H1 (cell line): Measurements from ENCODE around the gene KCNQ1. TPM values are rescaled to one million over a fixed set of nuclear protein-coding genes. Genes with fewer than 3 reads are reported as not detected.

Experiments used
- CTCF ChIA-PET: fragments of 300-600 bp; sonication (Branson Sonifier 250); formaldehyde crosslinking; loops from one replicate; lab custom pipeline; 2021; ENCODE audit not compliant: partially characterized antibody; lab: Charles Lee
- POLR2A ChIA-PET: fragments of 300-600 bp; sonication (Branson Sonifier 250); formaldehyde crosslinking; loops from one replicate; lab custom pipeline; 2021; ENCODE audit warnings: inconsistent platforms; ENCODE audit not compliant: partially characterized antibody; lab: Charles Lee
- DNase-seq, 2 experiments: peaks; one replicate each; pipeline versions ENCODE4 v3.0.0 to v3.0.0-alpha.2; 2010 to 2022; ENCODE audit warnings: low spot score in 2 of 2, low read depth in 1 of 2, mixed read lengths in 1 of 2
- FAIRE-seq: peaks from 2 replicates; lab custom pipeline; 2011; peaks lifted over from hg19 to GRCh38; lab: Jason Lieb, UNC
- H2AFZ ChIP-seq: 2 replicates; pipeline ENCODE4 v1.8.1; 2012; ENCODE audit warnings: low read length, inconsistent platforms
- H2AK5ac ChIP-seq: 2 replicates; pipeline ENCODE4 v1.6.1; 2013; ENCODE audit warnings: low read depth, low read length
- H2BK120ac ChIP-seq: replicated peaks from 2 replicates; pipeline ENCODE3; 2013; ENCODE audit warnings: low read depth, low read length, inconsistent platforms
- H2BK12ac ChIP-seq: 2 replicates; pipeline ENCODE4 v1.6.1; 2013; ENCODE audit warnings: low read depth, low read length
- H2BK15ac ChIP-seq: 2 replicates; pipeline ENCODE4 v1.6.1; 2013; ENCODE audit warnings: low read length
- H2BK20ac ChIP-seq: 2 replicates; pipeline ENCODE4 v1.6.1; 2013; ENCODE audit warnings: low read length
- H2BK5ac ChIP-seq: 2 replicates; pipeline ENCODE4 v1.6.1; 2013; ENCODE audit warnings: low read depth, low read length
- H3K14ac ChIP-seq: 2 replicates; pipeline ENCODE4 v1.6.1; 2013; ENCODE audit warnings: inconsistent platforms; ENCODE audit not compliant: insufficient read length
- H3K18ac ChIP-seq: 2 replicates; pipeline ENCODE4 v1.6.1; 2013; ENCODE audit warnings: low read length; ENCODE audit errors: extremely low read depth
- H3K23ac ChIP-seq: 2 replicates; pipeline ENCODE4 v1.6.1; 2013; ENCODE audit warnings: inconsistent platforms; ENCODE audit not compliant: insufficient read length
- H3K23me2 ChIP-seq: 2 replicates; pipeline ENCODE4 v1.6.1; 2013; ENCODE audit warnings: low read depth, low read length
- H3K27ac ChIP-seq: 2 replicates; pipeline ENCODE4 v1.6.1; 2011; ENCODE audit warnings: low read depth, low read length, inconsistent platforms
- H3K27me3 ChIP-seq, 4 experiments: replicated peaks in 1 of 4; 1 replicate in 1 of 4; 2 replicates in 3 of 4; pipeline versions ENCODE4 v1.6.1 to v1.8.1; 2011 to 2013; ENCODE audit warnings: low read length in 3 of 4, mild to moderate bottlenecking in 3 of 4, inconsistent platforms in 2 of 4, mixed read lengths in 2 of 4, moderate library complexity in 1 of 4; ENCODE audit not compliant: control insufficient read depth in 3 of 4, insufficient read depth in 3 of 4; ENCODE audit errors: extremely low read depth in 1 of 4
- H3K36me3 ChIP-seq, 4 experiments: 2 replicates each; pipeline versions ENCODE4 v1.6.1 to v1.8.1; 2011 to 2013; ENCODE audit warnings: mild to moderate bottlenecking in 4 of 4, low read length in 3 of 4, moderate library complexity in 2 of 4, control low read depth in 1 of 4, inconsistent platforms in 1 of 4; ENCODE audit not compliant: insufficient read depth in 4 of 4, control insufficient read depth in 2 of 4
- H3K4ac ChIP-seq: replicated peaks from 2 replicates; pipeline ENCODE3; 2013; ENCODE audit warnings: low read length, low read depth, mixed read lengths, inconsistent platforms; ENCODE audit not compliant: insufficient read length
- H3K4me1 ChIP-seq, 4 experiments: replicated peaks in 1 of 4; 1 replicate in 1 of 4; 2 replicates in 3 of 4; pipeline versions ENCODE4 v1.6.1 to v1.8.1; 2011 to 2013; ENCODE audit warnings: low read length in 3 of 4, inconsistent platforms in 2 of 4, mixed read lengths in 1 of 4; ENCODE audit not compliant: insufficient read depth in 4 of 4, control insufficient read depth in 3 of 4
- H3K4me2 ChIP-seq, 2 experiments: 2 replicates each; pipeline versions ENCODE4 v1.6.1 to v1.8.1; 2011 to 2013; ENCODE audit warnings: low read depth in 2 of 2, low read length in 2 of 2, control low read depth in 1 of 2, inconsistent platforms in 1 of 2, mild to moderate bottlenecking in 1 of 2; ENCODE audit not compliant: insufficient read depth in 1 of 2
- H3K4me3 ChIP-seq, 4 experiments: fragments of 200-600, 300-600 bp in 1 of 4; sonication (generic), shearing (Covaris generic), sonication (Bioruptor Twin) in 1 of 4; 2 replicates each; pipeline versions ENCODE4 v1.5.1 to v1.8.1; 2011 to 2016; ENCODE audit warnings: low read length in 4 of 4, low read depth in 3 of 4, control low read depth in 2 of 4, inconsistent platforms in 2 of 4, mild to moderate bottlenecking in 2 of 4, mixed read lengths in 1 of 4, moderate library complexity in 1 of 4; ENCODE audit not compliant: insufficient read depth in 2 of 4; ENCODE audit errors: extremely low read depth in 1 of 4
- H3K56ac ChIP-seq: replicated peaks from 2 replicates; pipeline ENCODE3; 2013; ENCODE audit warnings: low read depth, mild to moderate bottlenecking, mixed read lengths, low read length, inconsistent platforms; ENCODE audit not compliant: insufficient read length
- H3K79me1 ChIP-seq: 2 replicates; pipeline ENCODE4 v1.6.1; 2013; ENCODE audit warnings: low read depth, low read length, control low read depth
- H3K79me2 ChIP-seq, 2 experiments: 2 replicates each; pipeline versions ENCODE4 v1.6.1 to v1.8.1; 2012 to 2013; ENCODE audit warnings: low read length in 2 of 2, mild to moderate bottlenecking in 2 of 2, inconsistent platforms in 1 of 2; ENCODE audit not compliant: insufficient read depth in 2 of 2, control insufficient read depth in 1 of 2
- H3K9ac ChIP-seq, 4 experiments: replicated peaks in 1 of 4; 1 replicate in 1 of 4; 2 replicates in 3 of 4; pipeline versions ENCODE4 v1.6.1 to v1.8.1; 2011 to 2013; ENCODE audit warnings: low read depth in 3 of 4, low read length in 3 of 4, control low read depth in 2 of 4, mild to moderate bottlenecking in 2 of 4, moderate library complexity in 2 of 4, inconsistent platforms in 1 of 4; ENCODE audit errors: extremely low read depth in 1 of 4
- H3K9me3 ChIP-seq, 2 experiments: 2 replicates each; pipeline versions ENCODE4 v1.6.1 to v1.8.1; 2012 to 2013; ENCODE audit warnings: mild to moderate bottlenecking in 2 of 2, moderate library complexity in 2 of 2, control low read depth in 1 of 2, inconsistent platforms in 1 of 2, low read depth in 1 of 2, low read length in 1 of 2, mixed read lengths in 1 of 2; ENCODE audit not compliant: insufficient read depth in 2 of 2
- H4K20me1 ChIP-seq, 2 experiments: replicated peaks in 1 of 2; 2 replicates each; pipeline versions ENCODE3 to v1.8.1; 2011 to 2013; ENCODE audit warnings: inconsistent platforms in 2 of 2, low read length in 2 of 2, mild to moderate bottlenecking in 1 of 2; ENCODE audit not compliant: insufficient read depth in 2 of 2, control insufficient read depth in 1 of 2
- H4K5ac ChIP-seq: 2 replicates; pipeline ENCODE4 v1.6.1; 2013; ENCODE audit warnings: low read length, low read depth, mixed read lengths, inconsistent platforms; ENCODE audit not compliant: insufficient read length
- H4K8ac ChIP-seq: 2 replicates; pipeline ENCODE4 v1.8.0; 2013; ENCODE audit warnings: mild to moderate bottlenecking, moderate library complexity, low read length, inconsistent platforms; ENCODE audit not compliant: insufficient read depth; ENCODE audit errors: extremely low read depth
- H4K91ac ChIP-seq: replicated peaks from 2 replicates; pipeline ENCODE3; 2013; ENCODE audit warnings: low read length, mixed read lengths, inconsistent platforms; ENCODE audit not compliant: insufficient read length
- ATF3 ChIP-seq: IDR thresholded peaks from 2 replicates; pipeline ENCODE4 v1.6.1; 2011; ENCODE audit warnings: low read depth, mild to moderate bottlenecking, low read length; ENCODE audit not compliant: insufficient read depth
- CHD2 ChIP-seq: IDR thresholded peaks from 2 replicates; pipeline ENCODE4 v1.6.1; 2012; ENCODE audit warnings: low read length, improper control_type of control experiment
- CREB1 ChIP-seq: IDR thresholded peaks from 2 replicates; pipeline ENCODE4 v1.6.1; 2012; ENCODE audit warnings: inconsistent platforms
- GABPA ChIP-seq: IDR thresholded peaks from 2 replicates; pipeline ENCODE4 v1.6.1; 2011; ENCODE audit warnings: mild to moderate bottlenecking, low read length, moderate library complexity, borderline replicate concordance; ENCODE audit not compliant: insufficient read depth
- JUND ChIP-seq: IDR thresholded peaks from 2 replicates; pipeline ENCODE4 v1.6.1; 2011; ENCODE audit warnings: mild to moderate bottlenecking, improper control_type of control experiment, low read length
- MAX ChIP-seq: IDR thresholded peaks from 2 replicates; pipeline ENCODE4 v1.6.1; 2012; ENCODE audit warnings: inconsistent platforms
- RBBP5 ChIP-seq: IDR thresholded peaks from 2 replicates; pipeline ENCODE4 v1.7.1; 2012; ENCODE audit warnings: low read depth, mild to moderate bottlenecking, inconsistent platforms, low read length, moderate library complexity, borderline replicate concordance
- RFX5 ChIP-seq: IDR thresholded peaks from 2 replicates; pipeline ENCODE4 v1.6.1; 2011; ENCODE audit warnings: low read depth, low read length, improper control_type of control experiment, borderline replicate concordance
- RXRA ChIP-seq: IDR thresholded peaks from 2 replicates; pipeline ENCODE4 v1.6.1; 2011; ENCODE audit warnings: low read depth, mild to moderate bottlenecking, low read length, moderate library complexity; ENCODE audit not compliant: insufficient read depth
- SP1 ChIP-seq: IDR thresholded peaks from 2 replicates; pipeline ENCODE4 v1.6.1; 2011; ENCODE audit warnings: low read depth, low read length
- TAF1 ChIP-seq: IDR thresholded peaks from 2 replicates; pipeline ENCODE4 v1.6.1; 2011; ENCODE audit warnings: mild to moderate bottlenecking, low read depth, low read length
- WGBS, 2 experiments: shearing (Covaris generic) in 1 of 2; methylation state at CpG; one replicate each; pipeline versions ENCODE4 v1.1.6 to v1.1.7; 2013 to 2015; ENCODE audit warnings: low lambda C conversion rate in 2 of 2, mixed read lengths in 2 of 2, inconsistent platforms in 1 of 2, low coverage in 1 of 2, missing lambda C conversion rate in 1 of 2; ENCODE audit not compliant: insufficient replicate concordance in 2 of 2, insufficient coverage in 1 of 2, insufficient read length in 1 of 2; ENCODE audit errors: extremely low coverage in 1 of 2, missing lambda C conversion rate in 1 of 2; 5-methylcytosine and 5-hydroxymethylcytosine counted together
- polyA plus RNA-seq, 7 experiments: library from polyadenylated mRNA; depleted of rRNA in 3 of 7; stranded (reverse) in 5 of 7; unstranded in 2 of 7; fragments of >200 nt in 5 of 7; fragments of 200-250 nt in 2 of 7; gene quantifications; 1 replicate in 5 of 7; 2 replicates in 1 of 7; 4 replicates in 1 of 7; pipeline versions ENCODE4 v1.2.1 to v1.2.3, GENCODE V29; 2011 to 2013; ENCODE audit warnings: missing spikeins in 2 of 7, mixed read lengths in 2 of 7
- total RNA-seq: library from RNA; stranded (reverse); fragmentation: NEBNext Ultra II Directional; extraction: Animal tissue kit (Norgen Biotek cat#: 25700); gene quantifications from 2 replicates; pipeline ENCODE4 v1.2.1, GENCODE V29; 2021

KCNQ1 gene
- total and polyA plus RNA-seq, 2 of the 8 experiments (the other 6 are each of a cell fraction or from before 2014, with no cell fraction given): 1.9 to 2.0 TPM

DNA sequence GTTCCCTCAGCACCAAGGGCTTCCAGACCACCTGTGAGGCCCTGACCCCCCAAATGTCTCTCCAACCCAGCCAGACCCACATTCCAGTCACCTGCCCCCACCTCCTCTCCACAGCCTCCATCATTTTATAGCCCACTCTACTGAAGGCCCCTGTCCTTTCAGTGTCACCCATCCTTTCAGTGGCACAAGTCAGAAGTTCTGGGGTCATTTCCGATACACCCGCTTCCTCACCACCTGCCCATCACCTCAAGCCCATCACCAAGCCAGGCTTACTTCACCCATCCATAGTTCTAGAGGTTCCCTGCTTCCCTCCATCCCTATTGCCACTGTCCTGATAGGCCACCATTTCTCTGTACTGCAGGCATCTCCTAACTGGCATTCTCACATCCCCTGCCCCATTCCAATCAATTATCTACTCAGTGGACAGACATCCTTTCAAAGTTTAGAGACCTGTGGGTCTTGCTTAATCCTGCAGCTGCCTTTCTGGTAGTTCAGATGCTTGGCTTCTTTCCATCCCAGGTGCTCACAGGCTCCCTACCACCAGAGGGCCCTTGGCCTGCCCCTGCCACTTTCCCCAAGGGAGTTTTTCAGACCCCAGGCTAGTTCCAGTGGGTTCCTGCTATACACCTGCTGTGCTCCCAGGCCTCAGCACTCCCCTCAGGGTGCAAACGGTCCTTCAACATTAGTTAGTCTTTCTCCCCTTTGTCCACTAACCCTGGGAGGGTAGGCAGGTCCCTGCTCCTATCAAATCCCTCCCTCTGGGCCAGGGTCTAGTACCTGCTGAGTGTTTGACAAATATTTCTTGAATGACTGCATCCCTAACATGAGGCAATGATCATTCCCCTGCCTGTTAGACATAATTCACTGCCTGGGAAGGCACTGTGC lies 247.4 kb downstream of the KCNQ1 start:
- H4K91ac ChIP-seq: peak overlapping the region; percentile 63
- peaks cover 47 to 74% (median 68%) of the 10 kb centered on the region in 4 experiments for H3K4me1 ChIP-seq
- H2BK120ac ChIP-seq: peak overlapping the region; percentile 26
- peak overlapping the region; percentile 98 for H2BK12ac ChIP-seq
- H3K18ac ChIP-seq: peak overlapping the region; percentile 82
- H3K27ac ChIP-seq: peak overlapping the region; percentile 51; the same call in 1 of the 2 replicates
- no peaks in the 10 kb centered on the region; a peak in 1 of 7 replicates for H3K27me3 ChIP-seq
- H3K36me3 ChIP-seq: no peaks in the 10 kb centered on the region
- peak overlapping the region; percentile 15; the same call in 1 of the 2 replicates for H4K8ac ChIP-seq
- no peak overlapping the region for H3K14ac ChIP-seq
- H2BK5ac ChIP-seq: peak overlapping the region; percentile 89
- no peak overlapping the region for H3K4ac ChIP-seq
- peak overlapping the region; percentile 51 to 76 for H3K4me2 ChIP-seq
- H2AK5ac ChIP-seq: peak overlapping the region; percentile 100
- no peak overlapping the region for H2AFZ ChIP-seq
- H3K79me1 ChIP-seq: peaks cover 12% of the 10 kb centered on the region
- DNase-seq (no peak), FAIRE-seq (no peak)
- CTCF ChIA-PET: interaction anchor here (0.6 to 4.0 kb wide), 14 partner anchors 11 to 197 kb away, joined by 3 to 19 read pairs (median 4); no protein-coding TSS in a partner anchor
- H4K20me1 ChIP-seq: peaks cover 0 to 15% of the 10 kb centered on the region in 2 experiments
- H3K4me3 ChIP-seq: peak overlapping the region in 2 of 4 experiments; percentile 12 to 26; a peak in 1 of 8 replicates
- H3K56ac ChIP-seq: no peak overlapping the region
- 69% methylated on average over 3 of the region's 3 CpGs; no CpG with 5 or more reads in 1 of the 2 experiments for WGBS, 2 experiments
- H4K5ac ChIP-seq: no peak overlapping the region
- H3K79me2 ChIP-seq: peaks cover 0 to 69% of the 10 kb centered on the region in 2 experiments; a peak in 2 of 4 replicates
- H2BK15ac ChIP-seq: peak overlapping the region; percentile 62; the same call in 1 of the 2 replicates
- H3K23ac ChIP-seq: no peak overlapping the region
- H2BK20ac ChIP-seq: peak overlapping the region; percentile 94; the same call in 1 of the 2 replicates
- H3K9ac ChIP-seq: no peak overlapping the region
- no peaks in the 10 kb centered on the region for H3K23me2 ChIP-seq
- POLR2A ChIA-PET: interaction anchor here (0.5 to 1.6 kb wide), 7 partner anchors 9 to 236 kb away, joined by 3 to 5 read pairs (median 4); no protein-coding TSS in a partner anchor
- H3K9me3 ChIP-seq: no peaks in the 10 kb centered on the region
- TF ChIP-seq CHD2 (no peak), CREB1 (no peak), RFX5 (no peak), ATF3 (no peak), RBBP5 (no peak), GABPA (no peak), TAF1 (no peak), JUND (no peak), SP1 (no peak), MAX (no peak), RXRA (no peak)
